ENCODE data around the gene UBE2L3. TPM values are rescaled to one million over a fixed set of nuclear protein-coding genes. Genes with fewer than 3 reads are reported as not detected.

UBE2L3 gene
- polyA plus RNA-seq, 1 donor (not counting 4 experiments of a cell fraction or from before 2014, with no cell fraction given): 80.8 TPM

DNA sequence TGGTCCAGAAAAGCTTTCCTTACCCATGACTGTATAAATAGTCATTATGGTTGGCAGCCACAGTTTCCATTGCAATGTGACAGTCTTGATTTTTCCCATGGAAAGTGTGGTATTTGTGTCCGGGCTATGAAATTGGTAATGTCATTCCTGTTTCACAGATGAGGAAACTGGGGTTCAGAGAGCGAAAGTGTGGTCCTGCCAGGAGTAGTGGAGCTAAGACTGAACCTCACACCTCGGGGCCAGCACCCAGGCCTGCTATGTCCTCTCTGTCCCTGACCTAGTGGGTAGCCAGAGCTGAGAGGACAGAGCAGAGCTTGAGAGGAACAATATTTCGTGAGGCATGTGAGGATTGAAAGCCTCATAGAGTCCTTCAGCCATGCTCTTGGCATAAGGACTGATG, 63.5 kb downstream of the UBE2L3 start:
- no peak for DNase-seq (ENCODE audit: low read depth, low spot score)
- Histone ChIP-seq H3K79me2 (ENCODE audit: control insufficient read depth, insufficient read depth, low read length) (peaks cover 35% of the 10 kb centered on the region), H3K4me1 (ENCODE audit: control insufficient read depth, extremely low read depth, insufficient read depth, low read length) (peaks cover 12% of the 10 kb centered on the region), H2AFZ (ENCODE audit: control insufficient read depth, low read length) (no peak overlapping the region), H4K20me1 (ENCODE audit: control insufficient read depth, extremely low read depth, insufficient read depth, low read length) (peaks cover 3% of the 10 kb centered on the region), H3K27me3 (ENCODE audit: control insufficient read depth, extremely low read depth, insufficient read depth, low read length) (no peaks in the 10 kb centered on the region), H3K27ac (ENCODE audit: control insufficient read depth, insufficient read depth, low read length) (no peak overlapping the region), H3K9me1 (ENCODE audit: control insufficient read depth, extremely low read depth, insufficient read depth, low read length) (no peaks in the 10 kb centered on the region), H3K9ac (ENCODE audit: control insufficient read depth, extremely low read depth, insufficient read depth, low read length) (no peak overlapping the region), H3K4me3 (ENCODE audit: control insufficient read depth in 2 of 3, extremely low read depth in 1 of 3, insufficient read depth in 2 of 3, low read depth in 1 of 3, low read length in 3 of 3) (no peak overlapping the region), H3K9me3 (ENCODE audit: control insufficient read depth, low read depth, low read length) (no peaks in the 10 kb centered on the region), H3K36me3 (ENCODE audit: control insufficient read depth in 2 of 2, extremely low read depth in 1 of 2, insufficient read depth in 2 of 2, low read length in 2 of 2) (peaks cover 6 to 13% of the 10 kb centered on the region in 2 experiments), H3K4me2 (ENCODE audit: control insufficient read depth, extremely low read depth, insufficient read depth, low read depth, low read length) (no peak overlapping the region)
- TF ChIP-seq, protein P1, sequence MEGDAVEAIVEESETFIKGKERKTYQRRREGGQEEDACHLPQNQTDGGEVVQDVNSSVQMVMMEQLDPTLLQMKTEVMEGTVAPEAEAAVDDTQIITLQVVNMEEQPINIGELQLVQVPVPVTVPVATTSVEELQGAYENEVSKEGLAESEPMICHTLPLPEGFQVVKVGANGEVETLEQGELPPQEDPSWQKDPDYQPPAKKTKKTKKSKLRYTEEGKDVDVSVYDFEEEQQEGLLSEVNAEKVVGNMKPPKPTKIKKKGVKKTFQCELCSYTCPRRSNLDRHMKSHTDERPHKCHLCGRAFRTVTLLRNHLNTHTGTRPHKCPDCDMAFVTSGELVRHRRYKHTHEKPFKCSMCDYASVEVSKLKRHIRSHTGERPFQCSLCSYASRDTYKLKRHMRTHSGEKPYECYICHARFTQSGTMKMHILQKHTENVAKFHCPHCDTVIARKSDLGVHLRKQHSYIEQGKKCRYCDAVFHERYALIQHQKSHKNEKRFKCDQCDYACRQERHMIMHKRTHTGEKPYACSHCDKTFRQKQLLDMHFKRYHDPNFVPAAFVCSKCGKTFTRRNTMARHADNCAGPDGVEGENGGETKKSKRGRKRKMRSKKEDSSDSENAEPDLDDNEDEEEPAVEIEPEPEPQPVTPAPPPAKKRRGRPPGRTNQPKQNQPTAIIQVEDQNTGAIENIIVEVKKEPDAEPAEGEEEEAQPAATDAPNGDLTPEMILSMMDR (optimal IDR thresholded peaks at IDR 0.05 in 1 of 3, IDR thresholded peaks at IDR 0.05 in 1 of 3, conservative IDR thresholded peaks at IDR 0.05 in 1 of 3; ENCODE audit: extremely low read depth in 1 of 3, insufficient read depth in 2 of 3, low read length in 3 of 3): no peak
- no peak for TF ChIP-seq EZH2 (IDR thresholded peaks at IDR 0.05; ENCODE audit: low read length)
- dilution Hi-C loops (cut with MboI; ENCODE audit: extremely low pct_ligation_motif_present, low sequenced_read_pairs): no loop called here
- FAIRE-seq: no peak

GRCh38 chr22:21632237-21632895, 64.9 kb downstream of the UBE2L3 start, which contains the start of gene CCDC116:
CCDC116 (plus strand) TSS chr22:21632760; CDS start chr22:21633182, 422 bp downstream.
- no peak within 1 kb of the TSS for H3K4me3 ChIP-seq (ENCODE audit: control insufficient read depth in 2 of 3, extremely low read depth in 1 of 3, insufficient read depth in 2 of 3, low read depth in 1 of 3, low read length in 3 of 3)
- peaks cover 23% of the 10 kb centered on the region for H3K79me2 ChIP-seq (ENCODE audit: control insufficient read depth, insufficient read depth, low read length)
- no peak within 1 kb of the TSS for H3K4me2 ChIP-seq (ENCODE audit: control insufficient read depth, extremely low read depth, insufficient read depth, low read depth, low read length)
- no peaks in the 10 kb centered on the region for H4K20me1 ChIP-seq (ENCODE audit: control insufficient read depth, extremely low read depth, insufficient read depth, low read length)
- FAIRE-seq: no peak
- H3K27me3 ChIP-seq (ENCODE audit: control insufficient read depth, extremely low read depth, insufficient read depth, low read length): no peaks in the 10 kb centered on the region
- no peak for DNase-seq (ENCODE audit: low read depth, low spot score)
- TF ChIP-seq, protein P1 (optimal IDR thresholded peaks at IDR 0.05 in 1 of 3, IDR thresholded peaks at IDR 0.05 in 1 of 3, conservative IDR thresholded peaks at IDR 0.05 in 1 of 3; ENCODE audit: extremely low read depth in 1 of 3, insufficient read depth in 2 of 3, low read length in 3 of 3): no peak
- no peak for TF ChIP-seq EZH2 (IDR thresholded peaks at IDR 0.05; ENCODE audit: low read length)
- dilution Hi-C loops (cut with MboI; ENCODE audit: extremely low pct_ligation_motif_present, low sequenced_read_pairs): no loop called here
- H3K36me3 ChIP-seq (ENCODE audit: control insufficient read depth in 2 of 2, extremely low read depth in 1 of 2, insufficient read depth in 2 of 2, low read length in 2 of 2): peaks cover 2 to 12% of the 10 kb centered on the region in 2 experiments
- no peaks in the 10 kb centered on the region for H3K9me1 ChIP-seq (ENCODE audit: control insufficient read depth, extremely low read depth, insufficient read depth, low read length)
- no peak within 1 kb of the TSS for H3K9ac ChIP-seq (ENCODE audit: control insufficient read depth, extremely low read depth, insufficient read depth, low read length)
- no peak within 1 kb of the TSS for H3K27ac ChIP-seq (ENCODE audit: control insufficient read depth, insufficient read depth, low read length)
- peaks cover 12% of the 10 kb centered on the region for H3K4me1 ChIP-seq (ENCODE audit: control insufficient read depth, extremely low read depth, insufficient read depth, low read length)
- H2AFZ ChIP-seq (ENCODE audit: control insufficient read depth, low read length): no peak within 1 kb of the TSS
- no peaks in the 10 kb centered on the region for H3K9me3 ChIP-seq (ENCODE audit: control insufficient read depth, low read depth, low read length)
